SK-N-SH (cell line): ENCODE data around the gene IFT27. TPM values are rescaled to one million over a fixed set of nuclear protein-coding genes. Genes with fewer than 3 reads are reported as not detected.

Source experiments
- CTCF ChIA-PET: fragments of 300-600, 350-600 bp; formaldehyde crosslinking; extraction: SDS; loops from one replicate; lab custom pipeline; 2021; lab: Yijun Ruan, JAX
- POLR2A ChIA-PET: fragments of 350-600 bp; sonication (Branson Sonifier 250); formaldehyde crosslinking; extraction: SDS; loops from one replicate; lab custom pipeline; 2020; ENCODE audit warnings: antibody characterized with exemption, inconsistent platforms; lab: Yijun Ruan, JAX
- DNase-seq: peaks from one replicate; pipeline ENCODE4 v3.0.0; 2012
- H2AFZ ChIP-seq: fragments of 200-600 bp; sonication (generic); 2 replicates; pipeline ENCODE4 v1.8.1; 2016; ENCODE audit warnings: antibody characterized with exemption, mild to moderate bottlenecking, low read depth
- H3F3A ChIP-seq: fragments of 200-600 bp; sonication (generic); replicated peaks from 2 replicates; pipeline ENCODE3; 2016; ENCODE audit warnings: antibody characterized with exemption, mild to moderate bottlenecking; ENCODE audit not compliant: insufficient read depth
- H3K27ac ChIP-seq, 2 experiments: fragments of 200-500 bp in 1 of 2; fragments of 200-600 bp in 1 of 2; sonication (Bioruptor generic) in 1 of 2; sonication (generic), shearing (Covaris generic) in 1 of 2; 2 replicates each; pipeline versions ENCODE4 v1.5.1 to v1.6.1; 2014 to 2016; ENCODE audit warnings: low read depth in 2 of 2, inconsistent platforms in 1 of 2, low read length in 1 of 2, mild to moderate bottlenecking in 1 of 2, mixed read lengths in 1 of 2
- H3K27me3 ChIP-seq: fragments of 200-600 bp; sonication (generic), shearing (Covaris generic); 2 replicates; pipeline ENCODE4 v1.6.1; 2016; ENCODE audit warnings: mixed run types; ENCODE audit not compliant: insufficient read depth
- H3K36me3 ChIP-seq, 2 experiments: fragments of 200-500 bp in 1 of 2; fragments of 200-600 bp in 1 of 2; sonication (Bioruptor generic) in 1 of 2; sonication (generic) in 1 of 2; replicated peaks in 1 of 2; 2 replicates each; pipeline versions ENCODE3 to v1.5.1; 2014 to 2016; ENCODE audit warnings: low read length in 1 of 2, mild to moderate bottlenecking in 1 of 2; ENCODE audit not compliant: insufficient read depth in 2 of 2, control insufficient read depth in 1 of 2
- H3K4me1 ChIP-seq, 2 experiments: fragments of 200-500 bp in 1 of 2; fragments of 200-600 bp in 1 of 2; sonication (Bioruptor generic) in 1 of 2; sonication (generic), shearing (Covaris generic) in 1 of 2; 2 replicates each; pipeline versions ENCODE4 v1.5.1 to v1.6.1; 2014 to 2016; ENCODE audit warnings: low read depth in 1 of 2, low read length in 1 of 2, mixed run types in 1 of 2; ENCODE audit not compliant: insufficient read depth in 2 of 2, control insufficient read depth in 1 of 2
- H3K4me2 ChIP-seq: fragments of 200-600 bp; sonication (generic), shearing (Covaris generic); 2 replicates; pipeline ENCODE4 v1.6.1; 2017; ENCODE audit warnings: mixed run types
- H3K4me3 ChIP-seq, 2 experiments: fragments of 200-500 bp in 1 of 2; fragments of 200-600 bp in 1 of 2; sonication (Bioruptor generic) in 1 of 2; sonication (generic), shearing (Covaris generic) in 1 of 2; 2 replicates each; pipeline versions ENCODE4 v1.5.1 to v1.8.1; 2014 to 2016; ENCODE audit warnings: low read depth in 2 of 2, inconsistent platforms in 1 of 2, low read length in 1 of 2, mild to moderate bottlenecking in 1 of 2, mixed read lengths in 1 of 2, moderate library complexity in 1 of 2
- H3K79me2 ChIP-seq: fragments of 200-600 bp; sonication (generic); 2 replicates; pipeline ENCODE4 v1.8.1; 2017; ENCODE audit warnings: mild to moderate bottlenecking; ENCODE audit not compliant: insufficient read depth
- H3K9ac ChIP-seq: fragments of 200-600 bp; sonication (generic); 2 replicates; pipeline ENCODE4 v1.6.1; 2017; ENCODE audit warnings: mixed run types
- H3K9me2 ChIP-seq: fragments of 200-600 bp; sonication (generic); 2 replicates; pipeline ENCODE4 v1.6.1; 2017; ENCODE audit warnings: mixed run types
- H3K9me3 ChIP-seq: fragments of 200-600 bp; sonication (generic); 2 replicates; pipeline ENCODE4 v1.6.1; 2017; ENCODE audit warnings: mixed run types, mild to moderate bottlenecking, moderate library complexity
- H4K20me1 ChIP-seq: fragments of 200-600 bp; sonication (generic); 2 replicates; pipeline ENCODE4 v1.6.1; 2017; ENCODE audit warnings: mild to moderate bottlenecking, mixed run types; ENCODE audit not compliant: insufficient read depth
- CHD2 ChIP-seq: fragments of 150-350 bp; IDR thresholded peaks from 2 replicates; pipeline ENCODE4 v1.6.1; 2018; ENCODE audit warnings: low read length; ENCODE audit not compliant: partially characterized antibody
- CTCF ChIP-seq: fragments of 200-600 bp; sonication (generic); IDR thresholded peaks from 2 replicates; pipeline ENCODE4 v1.6.1; 2017; ENCODE audit warnings: antibody characterized with exemption, mild to moderate bottlenecking, moderate library complexity
- ELF1 ChIP-seq: IDR thresholded peaks from 2 replicates; pipeline ENCODE4 v1.4.0; 2012
- FOXJ3 ChIP-seq: sonication (generic); formaldehyde crosslinking; IDR thresholded peaks from 2 replicates; pipeline ENCODE4 v1.5.1; 2020; ENCODE audit warnings: mild to moderate bottlenecking, missing genetic modification reagents
- IRF3 ChIP-seq: fragments of 150-350 bp; IDR thresholded peaks from 2 replicates; pipeline ENCODE4 v1.6.1; 2016; ENCODE audit warnings: mild to moderate bottlenecking, low read depth, low read length
- MAX ChIP-seq: IDR thresholded peaks from 2 replicates; pipeline ENCODE4 v1.4.0; 2012; ENCODE audit warnings: low read depth
- MXI1 ChIP-seq: IDR thresholded peaks from 2 replicates; pipeline ENCODE4 v1.6.1; 2012; ENCODE audit warnings: mild to moderate bottlenecking, low read depth, low read length, improper control_type of control experiment
- RAD21 ChIP-seq: IDR thresholded peaks from 2 replicates; pipeline ENCODE4 v1.6.1; 2012; ENCODE audit warnings: mild to moderate bottlenecking, low read length
- ZBTB33 ChIP-seq: IDR thresholded peaks from 2 replicates; pipeline ENCODE4 v1.4.0; 2012; ENCODE audit warnings: low read depth, borderline replicate concordance
- WGBS: methylation state at CpG from one replicate; pipeline ENCODE4 v1.1.6; 2017; ENCODE audit warnings: low lambda C conversion rate; 5-methylcytosine and 5-hydroxymethylcytosine counted together
- polyA plus RNA-seq, 3 experiments: library from polyadenylated mRNA; depleted of rRNA; stranded (reverse); fragments of >200 nt; gene quantifications; 2 replicates each; pipeline ENCODE4 v1.2.3, GENCODE V29; 2012

Gene IFT27
- polyA plus RNA-seq, 1 of the 3 experiments (the other 2 are of a cell fraction) = 29.4 TPM

- no peak for TF ChIP-seq ZBTB33
- no peak for TF ChIP-seq FOXJ3 (CRISPR knock-in tag)
- TF ChIP-seq IRF3 = no peak
- no peak for TF ChIP-seq RAD21
- TF ChIP-seq ELF1 = no peak
- no peak for TF ChIP-seq MAX
These were observed 31.5 kb downstream of the IFT27 start (continued) for GRCh38 chr22:36744413-36744765.

GRCh38 chr22:36743591-36744412, 32.1 kb downstream of the IFT27 start:
- H3F3A ChIP-seq = no peaks in the 10 kb centered on the region
- 56% methylated on average over 14 of the region's 21 CpGs for WGBS
- H3K36me3 ChIP-seq = no peaks in the 10 kb centered on the region
- 0 out of 2 replicates have a peak, but pooled peaks cover 5% of the 10 kb centered on the region for H3K27me3 ChIP-seq
- H3K9ac ChIP-seq = no peak overlapping the region
- H3K79me2 ChIP-seq = no peaks in the 10 kb centered on the region
- DNase-seq = peak; percentile 77
- peaks cover 0 to 11% of the 10 kb centered on the region in 2 experiments; a peak in 1 of 4 replicates for H3K4me1 ChIP-seq
- H3K27ac ChIP-seq = peak overlapping the region in 1 of 2 experiments; percentile 25; a peak in 1 of 4 replicates
- no peak overlapping the region for H3K4me2 ChIP-seq
- no peaks in the 10 kb centered on the region for H4K20me1 ChIP-seq
- no peak overlapping the region for H3K4me3 ChIP-seq
- POLR2A ChIA-PET = interaction anchor here (0.9 to 1.5 kb wide), 3 partner anchors 12 to 43 kb away, joined by 3 to 5 read pairs (median 3); partner anchors contain the start of gene CACNG2
- TF ChIP-seq CTCF (no peak), MXI1 (peak; percentile 57), CHD2 (no peak)
- TF ChIP-seq, all 33 proteins: peak for 1
- H3K9me3 ChIP-seq = no peaks in the 10 kb centered on the region
- H3K9me2 ChIP-seq = no peaks in the 10 kb centered on the region
- CTCF ChIA-PET = interaction anchor here (0.8 to 6.1 kb wide), 5 partner anchors 11 to 234 kb away, joined by 3 to 52 read pairs (median 5); no protein-coding TSS in a partner anchor
- H2AFZ ChIP-seq = no peak overlapping the region
